ENCODE results near the gene THSD4.

THSD4 gene

GRCh38 chr15:71330638-71331162, 215.4 kb downstream of the THSD4 start:
- no peak for DNase-seq

- DNase-seq, result no peak
These were observed 215.9 kb downstream of the THSD4 start for GRCh38 chr15:71331173-71331572.

GRCh38 chr15:71332431-71333004, 217.2 kb downstream of the THSD4 start:
- DNase-seq, result no peak

- DNase-seq, result no peak
These were observed 217.9 kb downstream of the THSD4 start for GRCh38 chr15:71333136-71333700.

GRCh38 chr15:71333839-71334238, 218.6 kb downstream of the THSD4 start:
- no peak for DNase-seq

GRCh38 chr15:71334434-71334833, 219.2 kb downstream of the THSD4 start:
- no peak for DNase-seq

GRCh38 chr15:71334873-71335272, 219.6 kb downstream of the THSD4 start:
- no peak for DNase-seq

GRCh38 chr15:71335591-71335990, 220.3 kb downstream of the THSD4 start:
- DNase-seq, result no peak

GRCh38 chr15:71336671-71337070, 221.4 kb downstream of the THSD4 start:
- no peak for DNase-seq

GRCh38 chr15:71337197-71337845, 222.1 kb downstream of the THSD4 start:
- DNase-seq, result no peak

- no peak for DNase-seq
These were observed 223.0 kb downstream of the THSD4 start for GRCh38 chr15:71338265-71338664.

GRCh38 chr15:71338827-71339542, 223.7 kb downstream of the THSD4 start:
- DNase-seq, result no peak

- no peak for DNase-seq
These were observed 226.7 kb downstream of the THSD4 start for GRCh38 chr15:71341811-71342550.

GRCh38 chr15:71342658-71343057, 227.4 kb downstream of the THSD4 start:
- DNase-seq, result no peak

GRCh38 chr15:71344316-71344715, 229.0 kb downstream of the THSD4 start:
- no peak for DNase-seq

- no peak for DNase-seq
These were observed 229.9 kb downstream of the THSD4 start for GRCh38 chr15:71345186-71345585.

- DNase-seq, result no peak
These were observed 231.2 kb downstream of the THSD4 start for GRCh38 chr15:71346464-71346863.

GRCh38 chr15:71348597-71348996, 233.3 kb downstream of the THSD4 start:
- no peak for DNase-seq

- no peak for DNase-seq
These were observed 234.1 kb downstream of the THSD4 start for GRCh38 chr15:71349336-71349735.

GRCh38 chr15:71349736-71350526, 234.7 kb downstream of the THSD4 start:
- no peak for DNase-seq

GRCh38 chr15:71350622-71351378, 235.5 kb downstream of the THSD4 start:
- DNase-seq, result no peak

All from C1 segment of cervical spinal cord (tissue), 14 donors.